HepG2 (cell line): ENCODE data around the gene NXPH4. TPM values are rescaled to one million over a fixed set of nuclear protein-coding genes. Genes with fewer than 3 reads are reported as not detected.

Source experiments
- ATF7 ChIP-seq, 2 experiments: fragments of 450-650 bp in 1 of 2; sonication (generic) in 1 of 2; formaldehyde crosslinking in 1 of 2; IDR thresholded peaks; 2 replicates each; pipeline versions ENCODE4 v1.4.0 to v1.6.1; 2016 to 2020; ENCODE audit warnings: antibody characterized with exemption in 1 of 2, mild to moderate bottlenecking in 1 of 2, missing genetic modification reagents in 1 of 2
- PHF5A ChIP-seq: IDR thresholded peaks from one replicate; pipeline ENCODE4 v1.6.1; 2018; ENCODE audit warnings: low read depth, missing genetic modification reagents; ENCODE audit not compliant: unreplicated experiment
- SP4 ChIP-seq: sonication (generic); formaldehyde crosslinking; IDR thresholded peaks from 2 replicates; pipeline ENCODE4 v1.8.1; 2023; ENCODE audit warnings: mild to moderate bottlenecking, missing genetic modification reagents
- ZNF234 ChIP-seq: sonication (generic); formaldehyde crosslinking; conservative IDR thresholded peaks from 2 replicates; pipeline ENCODE4 v1.5.1; 2020; ENCODE audit warnings: mild to moderate bottlenecking, missing genetic modification reagents
- ZNF569 ChIP-seq: sonication (generic); formaldehyde crosslinking; IDR thresholded peaks from 2 replicates; pipeline ENCODE4 v1.5.0; 2020; ENCODE audit warnings: mild to moderate bottlenecking, missing genetic modification reagents, moderate library complexity, borderline replicate concordance
- ZNF775 ChIP-seq: sonication (generic); formaldehyde crosslinking; IDR thresholded peaks from 2 replicates; pipeline ENCODE4 v1.4.0; 2020; ENCODE audit warnings: missing genetic modification reagents, mild to moderate bottlenecking, moderate library complexity, borderline replicate concordance
- ZNF777 ChIP-seq: sonication (generic); formaldehyde crosslinking; IDR thresholded peaks from 2 replicates; pipeline ENCODE4 v1.4.0; 2020; ENCODE audit warnings: missing genetic modification reagents
- polyA plus RNA-seq, 8 experiments: library from polyadenylated mRNA; depleted of rRNA in 3 of 8; stranded (reverse) in 7 of 8; unstranded in 1 of 8; fragments of >200 nt; fragmentation: Illumina TruSeq in 4 of 8; extraction: Trizol in 4 of 8; gene quantifications; 2 replicates each; pipeline versions ENCODE4 v1.2.1 to v1.2.3, GENCODE V29; 2011 to 2016; ENCODE audit warnings: low read depth in 4 of 8, missing spikeins in 1 of 8, mixed read lengths in 1 of 8; ENCODE audit not compliant: insufficient read depth in 1 of 8
- total RNA-seq, 5 experiments: library from RNA; depleted of rRNA; stranded (reverse); fragments of >200 nt; fragmentation: Illumina TruSeq; extraction: Trizol; gene quantifications; 2 replicates each; pipeline ENCODE4 v1.2.3, GENCODE V29; 2016; ENCODE audit warnings: low read depth in 1 of 5
- TF ChIP-seq, protein P1 (sequence below): IDR thresholded peaks from 2 replicates; pipeline ENCODE4 v1.6.1; 2016; ENCODE audit warnings: low read depth, missing genetic modification reagents, missing compliant biosample characterization
- TF ChIP-seq, protein P2 (sequence below): sonication (generic); formaldehyde crosslinking; IDR thresholded peaks from 2 replicates; pipeline ENCODE4 v1.5.0; 2020; ENCODE audit warnings: missing genetic modification reagents
- TF ChIP-seq, protein P3 (sequence below): sonication (generic); formaldehyde crosslinking; IDR thresholded peaks from 2 replicates; pipeline ENCODE4 v1.4.0; 2020; ENCODE audit warnings: mild to moderate bottlenecking, missing genetic modification reagents

Gene NXPH4
- total and polyA plus RNA-seq, 2 of the 13 experiments (the other 11 are each of a cell fraction or from before 2014, with no cell fraction given): 0.13 TPM; not detected in 1

DNA sequence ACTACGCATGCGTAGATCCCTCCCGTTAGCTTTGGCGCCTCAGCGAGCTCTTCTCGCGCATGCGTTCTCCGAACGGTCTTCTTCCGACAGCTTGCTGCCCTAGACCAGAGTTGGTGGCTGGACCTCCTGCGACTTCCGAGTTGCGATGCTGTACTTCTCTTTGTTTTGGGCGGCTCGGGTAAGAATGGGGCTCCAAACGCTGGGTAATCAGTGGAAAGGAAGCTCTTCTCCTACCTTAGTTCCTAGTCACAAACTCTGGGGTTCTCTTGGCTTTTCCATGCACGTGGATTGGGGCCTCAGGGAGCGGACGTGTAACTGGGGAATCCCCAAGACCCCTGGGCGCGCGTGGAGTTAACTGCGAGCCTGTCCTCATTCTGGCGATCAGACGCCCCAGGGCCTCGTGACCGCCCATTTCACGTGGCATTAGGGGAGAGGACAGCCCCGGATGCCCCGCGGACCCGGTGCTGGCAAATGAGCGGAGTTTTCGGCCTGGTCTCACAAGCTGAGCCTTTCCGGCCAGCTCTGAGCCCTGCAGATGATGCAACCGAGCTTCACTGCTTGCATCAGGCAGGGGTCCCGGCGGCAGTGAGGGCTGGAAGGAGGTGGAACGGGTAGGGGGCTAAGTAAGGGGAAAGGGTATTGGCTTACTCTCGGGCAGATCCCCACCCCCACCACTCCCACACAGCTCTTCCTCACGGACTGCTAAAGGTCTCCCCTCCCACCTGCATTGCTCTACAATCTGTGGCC is 13.2 kb downstream of the NXPH4 start, which contains the start of gene SHMT2 (continued):
- TF ChIP-seq, protein P1, sequence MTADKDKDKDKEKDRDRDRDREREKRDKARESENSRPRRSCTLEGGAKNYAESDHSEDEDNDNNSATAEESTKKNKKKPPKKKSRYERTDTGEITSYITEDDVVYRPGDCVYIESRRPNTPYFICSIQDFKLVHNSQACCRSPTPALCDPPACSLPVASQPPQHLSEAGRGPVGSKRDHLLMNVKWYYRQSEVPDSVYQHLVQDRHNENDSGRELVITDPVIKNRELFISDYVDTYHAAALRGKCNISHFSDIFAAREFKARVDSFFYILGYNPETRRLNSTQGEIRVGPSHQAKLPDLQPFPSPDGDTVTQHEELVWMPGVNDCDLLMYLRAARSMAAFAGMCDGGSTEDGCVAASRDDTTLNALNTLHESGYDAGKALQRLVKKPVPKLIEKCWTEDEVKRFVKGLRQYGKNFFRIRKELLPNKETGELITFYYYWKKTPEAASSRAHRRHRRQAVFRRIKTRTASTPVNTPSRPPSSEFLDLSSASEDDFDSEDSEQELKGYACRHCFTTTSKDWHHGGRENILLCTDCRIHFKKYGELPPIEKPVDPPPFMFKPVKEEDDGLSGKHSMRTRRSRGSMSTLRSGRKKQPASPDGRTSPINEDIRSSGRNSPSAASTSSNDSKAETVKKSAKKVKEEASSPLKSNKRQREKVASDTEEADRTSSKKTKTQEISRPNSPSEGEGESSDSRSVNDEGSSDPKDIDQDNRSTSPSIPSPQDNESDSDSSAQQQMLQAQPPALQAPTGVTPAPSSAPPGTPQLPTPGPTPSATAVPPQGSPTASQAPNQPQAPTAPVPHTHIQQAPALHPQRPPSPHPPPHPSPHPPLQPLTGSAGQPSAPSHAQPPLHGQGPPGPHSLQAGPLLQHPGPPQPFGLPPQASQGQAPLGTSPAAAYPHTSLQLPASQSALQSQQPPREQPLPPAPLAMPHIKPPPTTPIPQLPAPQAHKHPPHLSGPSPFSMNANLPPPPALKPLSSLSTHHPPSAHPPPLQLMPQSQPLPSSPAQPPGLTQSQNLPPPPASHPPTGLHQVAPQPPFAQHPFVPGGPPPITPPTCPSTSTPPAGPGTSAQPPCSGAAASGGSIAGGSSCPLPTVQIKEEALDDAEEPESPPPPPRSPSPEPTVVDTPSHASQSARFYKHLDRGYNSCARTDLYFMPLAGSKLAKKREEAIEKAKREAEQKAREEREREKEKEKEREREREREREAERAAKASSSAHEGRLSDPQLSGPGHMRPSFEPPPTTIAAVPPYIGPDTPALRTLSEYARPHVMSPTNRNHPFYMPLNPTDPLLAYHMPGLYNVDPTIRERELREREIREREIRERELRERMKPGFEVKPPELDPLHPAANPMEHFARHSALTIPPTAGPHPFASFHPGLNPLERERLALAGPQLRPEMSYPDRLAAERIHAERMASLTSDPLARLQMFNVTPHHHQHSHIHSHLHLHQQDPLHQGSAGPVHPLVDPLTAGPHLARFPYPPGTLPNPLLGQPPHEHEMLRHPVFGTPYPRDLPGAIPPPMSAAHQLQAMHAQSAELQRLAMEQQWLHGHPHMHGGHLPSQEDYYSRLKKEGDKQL (CRISPR knock-in tag): no peak
- TF ChIP-seq, protein P2, sequence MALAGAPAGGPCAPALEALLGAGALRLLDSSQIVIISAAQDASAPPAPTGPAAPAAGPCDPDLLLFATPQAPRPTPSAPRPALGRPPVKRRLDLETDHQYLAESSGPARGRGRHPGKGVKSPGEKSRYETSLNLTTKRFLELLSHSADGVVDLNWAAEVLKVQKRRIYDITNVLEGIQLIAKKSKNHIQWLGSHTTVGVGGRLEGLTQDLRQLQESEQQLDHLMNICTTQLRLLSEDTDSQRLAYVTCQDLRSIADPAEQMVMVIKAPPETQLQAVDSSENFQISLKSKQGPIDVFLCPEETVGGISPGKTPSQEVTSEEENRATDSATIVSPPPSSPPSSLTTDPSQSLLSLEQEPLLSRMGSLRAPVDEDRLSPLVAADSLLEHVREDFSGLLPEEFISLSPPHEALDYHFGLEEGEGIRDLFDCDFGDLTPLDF: peak; percentile 95
- TF ChIP-seq, protein P3, sequence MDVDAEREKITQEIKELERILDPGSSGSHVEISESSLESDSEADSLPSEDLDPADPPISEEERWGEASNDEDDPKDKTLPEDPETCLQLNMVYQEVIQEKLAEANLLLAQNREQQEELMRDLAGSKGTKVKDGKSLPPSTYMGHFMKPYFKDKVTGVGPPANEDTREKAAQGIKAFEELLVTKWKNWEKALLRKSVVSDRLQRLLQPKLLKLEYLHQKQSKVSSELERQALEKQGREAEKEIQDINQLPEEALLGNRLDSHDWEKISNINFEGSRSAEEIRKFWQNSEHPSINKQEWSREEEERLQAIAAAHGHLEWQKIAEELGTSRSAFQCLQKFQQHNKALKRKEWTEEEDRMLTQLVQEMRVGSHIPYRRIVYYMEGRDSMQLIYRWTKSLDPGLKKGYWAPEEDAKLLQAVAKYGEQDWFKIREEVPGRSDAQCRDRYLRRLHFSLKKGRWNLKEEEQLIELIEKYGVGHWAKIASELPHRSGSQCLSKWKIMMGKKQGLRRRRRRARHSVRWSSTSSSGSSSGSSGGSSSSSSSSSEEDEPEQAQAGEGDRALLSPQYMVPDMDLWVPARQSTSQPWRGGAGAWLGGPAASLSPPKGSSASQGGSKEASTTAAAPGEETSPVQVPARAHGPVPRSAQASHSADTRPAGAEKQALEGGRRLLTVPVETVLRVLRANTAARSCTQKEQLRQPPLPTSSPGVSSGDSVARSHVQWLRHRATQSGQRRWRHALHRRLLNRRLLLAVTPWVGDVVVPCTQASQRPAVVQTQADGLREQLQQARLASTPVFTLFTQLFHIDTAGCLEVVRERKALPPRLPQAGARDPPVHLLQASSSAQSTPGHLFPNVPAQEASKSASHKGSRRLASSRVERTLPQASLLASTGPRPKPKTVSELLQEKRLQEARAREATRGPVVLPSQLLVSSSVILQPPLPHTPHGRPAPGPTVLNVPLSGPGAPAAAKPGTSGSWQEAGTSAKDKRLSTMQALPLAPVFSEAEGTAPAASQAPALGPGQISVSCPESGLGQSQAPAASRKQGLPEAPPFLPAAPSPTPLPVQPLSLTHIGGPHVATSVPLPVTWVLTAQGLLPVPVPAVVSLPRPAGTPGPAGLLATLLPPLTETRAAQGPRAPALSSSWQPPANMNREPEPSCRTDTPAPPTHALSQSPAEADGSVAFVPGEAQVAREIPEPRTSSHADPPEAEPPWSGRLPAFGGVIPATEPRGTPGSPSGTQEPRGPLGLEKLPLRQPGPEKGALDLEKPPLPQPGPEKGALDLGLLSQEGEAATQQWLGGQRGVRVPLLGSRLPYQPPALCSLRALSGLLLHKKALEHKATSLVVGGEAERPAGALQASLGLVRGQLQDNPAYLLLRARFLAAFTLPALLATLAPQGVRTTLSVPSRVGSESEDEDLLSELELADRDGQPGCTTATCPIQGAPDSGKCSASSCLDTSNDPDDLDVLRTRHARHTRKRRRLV (CRISPR knock-in tag): no peak
- no peak for TF ChIP-seq PHF5A (CRISPR knock-in tag)
- TF ChIP-seq ZNF777 (CRISPR knock-in tag): peak; percentile 63; the same call in 1 of the 2 replicates
- no peak for TF ChIP-seq ZNF569 (CRISPR knock-in tag)
- TF ChIP-seq ATF7 (IDR thresholded peaks at IDR 0.05): peak; percentile 48; the same call in 1 of the 2 replicates
- peak; percentile 57; the same call in 1 of the 2 replicates for TF ChIP-seq ATF7 (CRISPR knock-in tag; IDR thresholded peaks at IDR 0.05)
- no peak for TF ChIP-seq SP4 (CRISPR knock-in tag)
- no peak for TF ChIP-seq ZNF775 (CRISPR knock-in tag)
- no peak for TF ChIP-seq ZNF234
